NCI-H1694 treated with DMSO at 0.1 percent for 48 hours (cell line): ENCODE results near the gene TSPAN7.

Experiments
- DNase-seq: peaks from one replicate; lab custom pipeline; 2025; lab: John Stamatoyannopoulos, UW

The TSPAN7 gene, protein sequence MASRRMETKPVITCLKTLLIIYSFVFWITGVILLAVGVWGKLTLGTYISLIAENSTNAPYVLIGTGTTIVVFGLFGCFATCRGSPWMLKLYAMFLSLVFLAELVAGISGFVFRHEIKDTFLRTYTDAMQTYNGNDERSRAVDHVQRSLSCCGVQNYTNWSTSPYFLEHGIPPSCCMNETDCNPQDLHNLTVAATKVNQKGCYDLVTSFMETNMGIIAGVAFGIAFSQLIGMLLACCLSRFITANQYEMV

DNA sequence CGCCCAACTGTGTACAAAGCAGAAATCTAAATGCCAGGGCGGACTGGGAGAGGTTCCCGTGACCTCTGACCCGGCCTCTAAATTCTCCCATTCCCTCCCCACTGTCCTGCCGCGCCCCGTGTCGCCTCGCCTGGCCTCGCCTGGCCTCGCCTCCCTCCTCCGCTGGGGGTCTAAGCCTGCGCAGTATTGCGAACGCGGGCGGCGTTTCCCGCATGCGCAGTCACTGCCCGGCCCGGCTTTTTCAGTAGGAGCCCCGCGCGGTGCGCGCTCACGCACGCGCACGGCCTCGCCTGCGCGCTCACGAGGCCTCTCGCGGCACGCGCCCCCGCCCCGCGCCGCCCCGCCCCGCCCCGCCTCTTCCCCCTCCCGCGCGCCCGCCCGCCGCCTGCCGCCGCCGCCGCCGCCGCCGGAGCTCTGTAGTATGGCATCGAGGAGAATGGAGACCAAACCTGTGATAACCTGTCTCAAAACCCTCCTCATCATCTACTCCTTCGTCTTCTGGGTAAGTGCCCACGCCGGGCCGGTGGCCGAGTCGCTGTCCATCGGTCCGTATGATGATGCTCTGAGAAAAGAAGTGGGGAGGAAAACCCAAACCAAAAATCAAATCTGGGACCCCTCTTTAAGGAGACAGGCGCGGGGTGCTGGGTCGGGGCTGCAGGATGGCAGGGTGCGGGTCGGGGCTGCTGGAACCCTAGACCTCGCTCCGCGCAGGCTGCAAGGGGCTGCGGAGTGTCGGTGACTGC, at the start of gene TSPAN7:
TSPAN7 (plus strand) TSS at position 417 of the 743 bp plus-strand sequence; CDS start at position 422, 5 bp downstream.
- peak; percentile 79 for DNase-seq

DNA sequence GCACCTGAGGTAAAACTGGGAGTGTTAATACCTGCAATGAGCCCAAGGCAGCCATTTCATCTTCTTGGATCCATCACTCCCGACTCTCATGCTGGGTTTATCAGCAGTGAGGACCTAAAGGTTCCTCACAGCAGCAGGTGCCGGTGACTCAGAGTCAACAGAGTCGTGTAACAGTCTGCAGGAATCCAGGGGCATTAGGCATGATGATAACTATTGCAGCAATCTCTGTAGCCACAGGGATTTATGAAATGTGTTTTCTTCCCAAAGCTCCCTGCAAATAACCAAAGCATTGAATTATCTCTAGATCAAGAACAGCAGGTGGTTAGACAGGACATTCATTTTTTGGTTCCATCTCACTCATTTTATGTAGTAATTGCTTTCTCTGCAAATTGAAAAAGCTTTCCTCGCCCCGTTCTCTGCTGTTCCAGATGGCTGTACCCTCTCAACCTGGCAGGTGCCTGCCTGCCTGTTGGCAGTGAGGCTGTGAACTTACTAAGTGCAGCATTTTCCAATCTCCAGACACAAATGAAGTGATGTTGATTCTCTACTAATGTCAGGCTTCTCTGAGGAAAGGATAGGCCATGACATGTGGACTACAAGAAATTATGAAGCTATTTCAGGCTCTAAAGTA, 48.1 kb upstream of the TSPAN7 start:
- DNase-seq: peak; percentile 85

DNA sequence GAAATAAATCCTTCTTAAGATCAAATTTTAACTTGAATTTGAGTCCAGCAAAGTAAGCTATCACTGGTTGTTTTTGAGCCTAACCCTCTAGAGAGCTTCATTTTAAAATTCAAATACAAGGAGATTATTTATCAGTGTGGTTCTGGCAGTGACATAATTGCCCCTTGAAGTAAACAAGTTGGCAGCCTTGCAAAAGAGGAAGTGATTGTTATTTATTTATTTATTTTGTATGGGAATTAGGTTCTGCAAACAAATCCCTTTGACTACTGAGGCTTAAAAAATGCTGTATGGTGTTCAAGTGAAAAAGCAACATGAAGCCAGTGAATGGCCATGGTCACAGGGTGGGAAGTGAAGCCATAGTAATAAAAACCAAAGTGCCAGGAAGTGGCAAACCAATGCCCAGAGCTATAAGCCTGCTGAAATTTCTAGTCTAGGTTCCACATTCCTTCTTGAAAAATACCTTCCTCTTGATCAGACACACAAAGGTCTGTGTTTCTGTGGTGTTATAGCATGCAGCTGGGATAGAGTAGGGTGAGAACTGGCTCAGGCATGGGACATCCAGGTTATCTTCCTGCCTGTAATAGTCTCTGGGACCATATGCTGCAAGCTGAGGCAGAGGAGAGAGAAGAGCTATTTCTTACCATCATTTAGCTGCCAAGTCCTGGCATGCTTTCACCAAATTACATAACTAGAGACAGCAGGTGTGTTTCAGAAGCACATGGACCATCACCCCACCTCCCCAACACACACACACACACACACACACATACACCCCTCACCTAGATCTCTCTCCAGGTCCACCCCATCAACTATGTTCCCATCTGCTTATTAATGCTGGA, 47.1 kb upstream of the TSPAN7 start:
- peak; percentile 88 for DNase-seq

DNA sequence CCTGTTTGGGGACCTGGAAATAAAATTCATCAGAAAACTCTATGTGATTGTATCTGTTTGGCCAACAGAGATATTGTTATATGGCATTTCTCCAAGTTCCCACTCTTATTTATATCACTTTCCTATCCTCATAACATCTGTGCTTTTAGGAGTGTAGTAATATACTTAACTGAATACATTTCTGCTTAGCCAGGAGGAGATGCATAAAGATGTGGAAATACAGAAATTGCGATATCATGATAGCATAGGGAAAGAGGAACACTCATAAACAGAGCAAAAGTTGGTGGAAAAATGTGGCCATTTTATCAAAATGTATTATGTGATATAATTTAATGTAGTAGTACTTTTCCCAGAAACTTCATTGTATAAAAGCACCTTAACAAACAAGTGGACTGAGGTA, 46.1 kb upstream of the TSPAN7 start:
- peak; percentile 57 for DNase-seq

DNA sequence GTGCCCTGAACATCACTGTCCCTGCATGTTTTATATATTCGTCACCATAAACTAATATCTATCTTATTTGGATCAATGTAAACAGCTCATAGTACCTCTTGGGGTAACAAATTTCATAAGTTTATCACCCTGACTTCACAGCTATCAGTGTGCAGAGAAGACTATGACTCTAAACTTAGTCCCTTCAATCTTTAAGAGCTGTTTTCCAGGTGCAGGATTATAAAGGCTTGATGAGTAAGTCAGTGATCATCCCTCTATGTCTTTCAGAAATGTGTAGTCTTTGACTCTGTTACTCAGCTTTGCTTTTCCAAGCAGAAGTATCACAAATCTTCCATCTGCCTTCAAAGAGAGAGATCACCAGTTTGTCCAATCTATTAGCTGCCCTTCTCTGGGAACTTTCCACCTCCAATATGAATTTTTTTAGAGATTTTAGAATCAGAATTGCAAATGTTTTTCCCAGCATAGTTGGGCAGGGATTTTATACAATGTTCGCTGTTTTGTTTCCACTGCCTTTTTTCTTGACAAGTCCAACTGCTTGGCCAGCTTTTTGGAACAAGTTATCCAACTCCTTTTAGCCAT, 45.1 kb upstream of the TSPAN7 start:
- no peak for DNase-seq

DNA sequence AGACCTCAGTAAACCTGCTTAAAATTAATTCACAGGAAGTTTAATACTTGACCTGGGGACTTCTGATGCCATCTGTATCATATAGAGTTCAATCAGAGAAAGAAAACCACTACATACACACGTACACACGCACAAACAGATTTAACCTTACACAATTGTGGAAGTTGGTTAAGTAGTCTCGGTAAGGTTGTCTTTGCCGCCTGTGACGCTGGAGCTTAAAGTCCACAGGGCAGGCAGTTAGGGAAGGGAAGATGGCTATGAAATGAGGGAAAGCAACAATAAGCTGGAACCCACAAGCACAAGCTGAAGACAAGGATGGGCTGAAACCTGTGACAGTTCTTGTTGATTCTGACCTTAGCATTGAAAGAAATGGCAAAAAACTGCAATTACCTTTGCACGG, 41.7 kb upstream of the TSPAN7 start:
- no peak for DNase-seq

DNA sequence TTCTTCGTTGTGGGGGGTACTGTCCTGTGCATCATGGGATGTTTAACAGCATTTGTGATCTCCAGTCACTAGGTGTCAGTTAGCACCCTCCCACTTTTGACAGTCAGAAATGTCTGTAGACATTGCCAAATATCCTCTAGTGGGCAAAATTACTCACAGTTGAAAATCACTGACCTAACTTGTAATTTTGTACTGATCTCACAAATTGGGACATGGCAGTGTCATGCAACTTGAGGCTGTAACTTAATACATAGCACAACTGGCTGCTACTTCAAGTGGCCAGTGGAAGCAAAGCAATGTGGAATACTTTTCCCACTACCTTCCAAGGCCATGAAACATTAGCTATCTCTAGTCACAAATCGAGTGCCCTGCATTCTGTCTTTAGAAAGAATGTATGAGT, 23.2 kb upstream of the TSPAN7 start:
- DNase-seq: no peak

DNA sequence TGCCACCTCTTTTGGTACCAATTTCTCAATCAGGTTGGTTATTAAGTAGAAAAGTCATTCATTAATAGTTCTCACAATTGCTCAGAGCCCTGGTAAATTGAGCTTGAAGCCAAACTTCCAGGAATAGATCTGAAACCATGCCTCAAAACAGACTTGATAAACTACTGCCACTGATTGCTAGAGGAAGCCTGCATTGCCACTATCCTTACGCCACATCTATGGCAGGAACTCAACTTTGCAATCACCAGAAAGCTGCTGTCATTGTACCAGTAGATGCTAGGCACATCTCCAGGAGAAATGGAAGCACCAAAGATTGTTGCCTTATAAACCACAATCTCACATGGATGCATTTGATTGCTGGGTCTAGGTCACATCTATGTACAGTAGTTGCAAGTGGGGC, 21.6 kb upstream of the TSPAN7 start:
- no peak for DNase-seq

DNA sequence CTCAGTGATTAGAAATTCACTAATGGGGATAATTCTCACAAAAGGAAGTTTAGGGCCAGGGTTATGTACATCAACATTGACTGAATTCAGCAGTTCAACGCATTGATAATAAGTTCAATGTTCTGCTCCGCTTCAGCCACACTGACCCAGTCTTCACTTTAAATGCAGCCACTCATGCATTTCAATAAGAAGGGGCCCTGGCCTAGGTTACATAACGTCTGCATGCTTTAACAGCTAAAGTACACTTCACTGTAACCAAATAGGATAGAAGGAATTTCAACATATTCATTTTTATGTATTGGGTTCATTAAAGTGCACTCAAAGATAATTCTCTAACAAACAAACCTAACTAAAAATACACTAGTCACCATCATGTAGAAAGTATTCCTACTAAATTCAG, 12.8 kb upstream of the TSPAN7 start:
- DNase-seq: no peak

DNA sequence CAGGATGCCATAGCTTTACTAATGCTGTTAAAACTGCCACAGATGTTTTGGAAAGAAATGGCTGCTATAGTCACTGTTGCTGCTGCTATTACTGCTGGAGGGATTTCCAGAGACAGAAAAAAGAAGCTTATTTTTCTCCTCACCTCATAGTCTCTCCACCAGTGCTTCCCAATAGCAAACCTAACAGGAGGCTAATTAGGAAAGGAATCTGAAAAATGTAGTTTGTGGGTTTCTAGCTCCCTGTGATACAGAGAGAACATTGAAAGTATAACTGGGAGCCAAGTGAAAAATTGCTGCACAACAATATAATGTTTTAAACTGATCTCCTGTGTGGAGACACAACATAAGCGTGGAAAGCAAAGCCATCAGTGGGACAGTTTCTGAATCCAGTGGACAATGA, 8.6 kb upstream of the TSPAN7 start:
- no peak for DNase-seq

DNA sequence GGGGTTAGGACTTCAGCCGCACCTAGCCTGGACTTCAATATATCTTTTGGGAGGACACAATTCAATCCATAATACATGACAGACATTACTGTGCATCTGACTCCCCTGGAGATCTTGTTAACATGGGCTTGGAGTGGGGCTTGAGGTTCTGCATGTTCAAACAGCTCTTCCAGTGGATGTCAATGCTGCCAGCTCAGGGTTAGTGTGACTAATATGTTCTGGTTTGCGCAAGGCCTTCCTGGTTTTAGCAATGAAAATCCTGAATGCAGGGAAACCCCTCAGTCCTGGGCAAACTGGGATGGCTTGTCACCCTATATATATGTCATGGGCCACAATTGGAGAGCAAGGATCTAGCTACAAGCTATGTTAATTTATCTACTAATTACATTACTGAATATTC, 2.7 kb upstream of the TSPAN7 start:
- no peak for DNase-seq

DNA sequence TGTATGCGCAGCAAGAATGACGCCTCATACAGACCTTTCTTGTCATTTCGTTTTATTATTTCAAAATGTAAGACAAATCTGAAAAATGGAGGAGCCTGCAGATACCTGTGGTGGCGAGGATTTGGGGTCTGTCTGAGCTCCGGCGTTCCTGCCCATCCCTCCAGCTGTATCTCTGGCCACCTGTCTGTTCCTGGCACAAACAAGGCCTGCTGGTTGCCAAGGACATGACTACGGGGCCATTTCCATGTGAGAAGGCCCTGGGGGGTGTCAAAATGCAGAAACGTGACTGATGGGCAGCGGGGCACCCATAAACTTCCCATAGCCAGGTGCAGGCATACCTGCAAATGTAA, 591 bp upstream of the TSPAN7 start:
- no peak for DNase-seq

DNA sequence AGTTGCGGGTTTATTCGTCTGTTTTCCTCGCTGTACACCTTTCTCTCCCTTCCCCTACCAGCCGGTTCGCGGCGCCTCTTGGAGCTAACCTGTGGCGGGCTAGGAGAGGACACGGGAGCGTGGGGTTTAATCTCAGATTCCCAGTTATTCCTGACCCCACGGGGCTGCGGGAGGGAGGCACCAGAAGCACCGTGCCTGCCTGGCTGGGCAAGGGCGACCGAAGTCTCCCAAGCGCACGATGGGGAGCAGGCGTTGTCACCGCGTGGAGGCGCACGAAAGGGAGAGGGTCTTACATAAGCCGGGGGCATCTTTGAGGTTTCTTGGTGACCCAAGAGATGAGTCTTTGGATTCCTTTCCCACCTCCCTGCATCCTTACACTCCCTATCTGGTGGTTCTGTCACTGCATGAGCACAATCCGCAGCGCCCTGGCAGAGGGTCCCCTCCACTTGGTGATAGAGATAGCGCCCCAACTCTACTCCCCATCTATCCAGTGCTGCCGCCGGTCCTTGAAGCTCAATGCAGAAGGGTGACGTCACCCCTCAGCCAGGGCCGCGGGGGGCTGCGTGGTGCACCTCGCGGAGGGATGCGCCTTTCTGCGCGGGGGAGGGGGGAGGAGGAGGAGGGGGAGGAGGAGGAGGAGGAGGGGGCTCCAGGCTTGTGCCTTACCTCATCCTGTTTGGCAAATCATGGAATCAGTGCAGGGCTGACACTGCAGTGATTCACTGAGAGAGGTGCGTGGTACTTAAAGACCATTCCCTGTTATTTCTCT, 793 bp downstream of the TSPAN7 start:
- DNase-seq: peak; percentile 56

DNA sequence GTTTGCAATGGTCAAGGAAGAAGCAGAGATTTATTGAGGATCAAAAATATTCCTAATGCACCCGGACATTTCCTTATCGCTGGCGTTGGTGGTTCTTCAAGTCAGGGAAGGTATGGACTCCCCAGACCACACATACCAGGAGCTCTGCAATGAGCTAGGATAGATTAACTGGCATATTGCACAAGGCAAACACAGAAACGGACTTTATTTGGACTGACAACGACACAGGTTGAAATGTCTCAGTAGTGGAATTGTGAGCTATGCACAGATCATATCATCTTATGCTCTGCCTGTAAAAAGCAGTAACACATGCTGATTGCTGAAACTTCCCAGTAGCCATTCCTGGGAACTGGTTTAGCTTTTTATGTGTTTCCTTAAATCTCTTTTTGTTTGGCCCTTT, 1.7 kb downstream of the TSPAN7 start:
- no peak for DNase-seq

DNA sequence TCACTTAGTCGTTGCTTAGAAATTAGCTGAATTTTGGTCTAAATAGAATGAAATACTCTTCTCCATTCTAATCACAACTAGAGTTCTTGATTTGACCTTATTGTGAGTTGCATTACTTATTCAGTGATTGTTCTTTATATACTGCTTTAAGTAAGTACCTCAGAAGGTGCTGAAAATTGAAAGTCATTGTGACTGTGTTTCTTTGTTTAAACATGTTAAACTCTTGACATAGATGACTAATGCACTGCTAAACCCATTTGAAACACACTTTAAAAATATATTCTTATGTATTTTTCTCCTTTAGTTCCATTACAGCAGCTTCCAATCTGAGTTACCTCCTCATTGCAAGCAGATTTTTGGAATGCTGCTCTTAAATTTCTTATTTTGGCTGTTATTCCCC, 9.1 kb downstream of the TSPAN7 start:
- no peak for DNase-seq

DNA sequence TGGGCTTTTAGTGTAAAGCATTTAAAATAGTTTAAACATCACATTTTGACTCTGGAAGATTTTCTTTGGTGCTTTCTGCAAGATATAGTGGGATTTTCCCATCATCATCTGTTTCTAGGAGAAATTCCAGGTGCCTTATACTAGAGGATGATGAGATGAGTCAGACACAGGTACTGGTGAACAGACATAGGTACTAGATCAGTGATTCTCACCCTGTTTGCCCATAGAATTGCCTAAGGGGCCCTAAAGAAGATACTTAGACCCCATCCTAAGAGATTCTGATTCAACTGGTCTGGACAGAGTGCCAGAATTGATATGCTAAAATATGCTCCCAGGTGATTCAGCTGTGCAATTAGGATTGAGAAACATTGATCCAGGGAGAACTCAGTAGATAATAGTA, 9.7 kb downstream of the TSPAN7 start:
- DNase-seq: no peak

DNA sequence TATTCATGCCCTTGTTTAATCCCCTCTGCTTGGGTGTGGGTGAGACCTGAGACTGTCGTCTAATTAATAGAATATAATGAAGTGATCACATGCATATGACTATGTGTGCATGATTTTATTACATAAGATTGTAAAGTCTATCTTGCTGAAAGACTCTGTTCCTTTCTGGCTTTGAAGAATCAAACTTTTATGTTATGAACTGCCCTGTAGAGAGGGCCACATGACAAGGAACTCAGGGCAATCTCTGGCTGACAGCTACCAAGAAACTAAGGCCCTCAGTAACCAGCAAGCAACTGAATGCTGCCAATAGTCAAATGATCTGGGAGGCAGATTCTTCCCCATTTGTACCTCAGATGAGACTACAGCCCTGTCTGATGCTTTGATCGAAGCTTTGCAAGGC, 13.5 kb downstream of the TSPAN7 start:
- DNase-seq: no peak

DNA sequence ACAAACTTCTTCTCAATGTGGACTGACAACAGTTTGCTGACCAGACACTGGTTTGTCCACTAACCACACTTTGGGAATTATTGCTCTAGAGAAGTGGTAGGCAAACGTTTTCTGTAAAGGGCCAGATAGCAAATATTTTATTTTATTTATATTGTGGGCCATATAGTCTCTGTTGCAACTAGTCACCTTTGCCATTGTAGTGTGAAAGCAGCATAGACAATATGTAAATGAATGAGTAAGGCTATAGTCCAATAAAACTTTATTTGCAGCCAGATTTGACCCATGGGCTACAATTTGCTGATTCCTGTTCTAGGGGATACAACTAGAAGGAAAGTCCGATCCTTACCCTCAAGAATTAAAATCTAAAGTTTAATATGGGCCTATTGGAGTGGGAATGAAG, 14.5 kb downstream of the TSPAN7 start:
- no peak for DNase-seq

DNA sequence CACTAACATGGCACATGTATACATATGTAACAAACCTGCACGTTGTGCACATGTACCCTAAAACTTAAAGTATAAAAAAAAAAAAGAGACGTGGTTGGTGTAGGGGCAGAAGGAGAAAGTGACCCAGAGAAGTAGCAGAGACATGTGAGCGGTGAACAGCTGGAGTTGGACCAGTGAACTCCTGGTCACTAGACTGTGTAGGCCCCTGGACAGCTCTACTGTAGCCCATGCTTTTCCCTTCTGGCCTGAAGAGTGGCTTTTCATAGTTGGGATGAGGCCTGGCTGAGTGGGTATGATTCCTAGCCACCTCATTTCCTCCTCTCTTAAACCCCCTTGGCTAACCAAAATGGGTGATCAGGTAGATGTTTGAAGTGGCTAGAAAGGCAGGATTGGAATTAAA, 16.4 kb downstream of the TSPAN7 start:
- no peak for DNase-seq

DNA sequence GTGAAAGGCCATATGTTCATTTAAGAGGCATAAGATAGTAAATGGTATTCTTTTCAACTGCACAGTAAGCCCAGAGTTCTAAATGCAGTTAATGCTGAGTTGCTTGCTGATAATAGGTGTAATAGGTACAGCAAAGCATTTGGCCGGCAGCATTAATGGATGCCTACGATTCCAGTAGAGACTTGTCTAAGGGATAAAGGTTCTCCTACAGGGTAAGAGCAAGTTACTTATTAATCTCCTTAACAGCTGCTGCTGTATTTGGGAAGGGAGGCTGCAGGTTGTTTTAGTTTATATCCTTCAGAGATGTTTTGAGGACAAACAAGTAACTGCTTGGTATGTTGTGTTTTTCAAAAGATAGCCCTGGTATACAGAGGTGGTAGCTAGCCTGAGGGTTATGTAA, 16.8 kb downstream of the TSPAN7 start:
- no peak for DNase-seq

DNA sequence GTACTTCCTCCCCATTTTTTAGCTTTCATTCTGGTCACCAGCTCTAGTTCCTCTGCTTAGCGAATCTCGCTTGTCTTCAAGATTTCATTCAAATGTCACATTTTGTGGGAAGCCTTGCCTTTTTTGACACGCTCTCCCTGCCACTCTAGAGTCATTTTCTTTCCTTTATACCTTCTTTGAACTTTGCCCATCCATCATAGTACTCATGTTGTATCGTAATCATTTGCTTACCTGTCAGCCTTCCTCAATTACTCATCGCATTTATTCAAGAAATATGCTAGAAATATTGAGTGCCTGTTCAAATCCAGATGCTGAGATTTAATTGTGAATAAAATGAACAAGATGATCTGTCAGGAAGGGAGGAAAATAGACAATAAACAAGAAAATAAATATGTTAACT, 21.8 kb downstream of the TSPAN7 start:
- DNase-seq: no peak
